HG02852 (cell line): ENCODE results near the gene SGPL1.
"Not testable (repeated sequence)": the region's sequence is repeated elsewhere in the genome, so short reads cannot be mapped to it uniquely, and the experiment has no call there.

ENCODE experiments used
- ATAC-seq: cut with Tn5 transposase; IDR thresholded peaks from one replicate; pipeline ENCODE4 v1.9.1; 2021; ENCODE audit warnings: mild to moderate bottlenecking, moderate library complexity; ENCODE audit not compliant: unreplicated experiment

The SGPL1 gene

GRCh38 chr10:70815504-70816219, at the start of gene SGPL1:
Gene SGPL1, plus strand, starts transcription at chr10:70815948. Its CDS starts 906 bp downstream, at chr10:70816854.
- peak; percentile 88 for ATAC-seq

DNA sequence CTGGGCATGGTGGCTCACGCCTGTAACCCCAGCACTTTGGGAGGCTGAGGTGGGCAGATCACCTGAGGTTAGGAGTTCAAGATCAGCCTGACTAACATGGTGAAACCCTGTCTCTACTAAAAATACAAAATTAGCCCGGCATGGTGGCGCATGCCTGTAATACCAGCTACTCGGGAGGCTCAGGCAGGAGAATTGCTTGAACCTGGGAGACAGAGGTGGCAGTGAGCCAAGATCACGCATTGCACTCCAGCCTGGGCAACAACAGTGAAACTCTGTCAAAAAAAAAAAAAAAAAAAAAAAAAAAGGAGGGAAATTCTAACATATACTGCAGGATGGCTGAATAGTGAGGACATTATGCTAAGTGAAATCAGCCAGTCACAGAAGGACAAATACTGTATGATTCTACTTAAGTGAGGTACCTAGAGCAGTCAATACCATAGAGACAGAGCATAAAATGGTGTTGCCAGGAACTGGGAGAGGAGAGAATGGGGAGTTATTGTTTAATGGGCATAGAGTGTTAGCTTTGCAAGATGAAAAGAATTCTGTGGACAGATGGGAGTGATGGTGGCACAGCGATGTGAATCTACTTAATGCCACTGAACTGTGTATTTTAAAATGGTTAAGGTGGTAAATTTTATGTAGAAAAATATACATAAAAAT, 47.6 kb upstream of the SGPL1 start:
- ATAC-seq: not testable (repeated sequence)

GRCh38 chr10:70769121-70769520, 46.6 kb upstream of the SGPL1 start:
- ATAC-seq: no peak

GRCh38 chr10:70770001-70770400, 45.7 kb upstream of the SGPL1 start:
- ATAC-seq: no peak

DNA sequence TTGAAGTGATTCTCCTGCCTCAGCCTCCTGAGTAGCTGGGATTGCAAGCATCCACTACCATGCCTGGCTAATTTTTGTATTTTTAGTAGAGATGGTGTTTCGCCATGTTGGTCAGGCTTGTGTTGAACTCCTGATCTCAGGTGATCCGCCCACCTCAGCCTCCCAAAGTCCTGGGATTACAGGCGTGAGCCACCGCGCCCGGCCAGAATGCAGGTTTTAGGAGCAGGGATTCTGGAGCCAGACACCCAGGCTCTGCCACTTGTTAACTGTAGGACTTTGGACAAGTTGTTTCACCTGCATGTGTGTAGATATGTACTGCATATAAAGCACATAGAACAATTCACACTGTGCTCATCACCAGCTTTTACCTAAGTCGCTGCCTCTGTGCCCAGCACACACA, 45.2 kb upstream of the SGPL1 start:
- ATAC-seq: not testable (repeated sequence)

DNA sequence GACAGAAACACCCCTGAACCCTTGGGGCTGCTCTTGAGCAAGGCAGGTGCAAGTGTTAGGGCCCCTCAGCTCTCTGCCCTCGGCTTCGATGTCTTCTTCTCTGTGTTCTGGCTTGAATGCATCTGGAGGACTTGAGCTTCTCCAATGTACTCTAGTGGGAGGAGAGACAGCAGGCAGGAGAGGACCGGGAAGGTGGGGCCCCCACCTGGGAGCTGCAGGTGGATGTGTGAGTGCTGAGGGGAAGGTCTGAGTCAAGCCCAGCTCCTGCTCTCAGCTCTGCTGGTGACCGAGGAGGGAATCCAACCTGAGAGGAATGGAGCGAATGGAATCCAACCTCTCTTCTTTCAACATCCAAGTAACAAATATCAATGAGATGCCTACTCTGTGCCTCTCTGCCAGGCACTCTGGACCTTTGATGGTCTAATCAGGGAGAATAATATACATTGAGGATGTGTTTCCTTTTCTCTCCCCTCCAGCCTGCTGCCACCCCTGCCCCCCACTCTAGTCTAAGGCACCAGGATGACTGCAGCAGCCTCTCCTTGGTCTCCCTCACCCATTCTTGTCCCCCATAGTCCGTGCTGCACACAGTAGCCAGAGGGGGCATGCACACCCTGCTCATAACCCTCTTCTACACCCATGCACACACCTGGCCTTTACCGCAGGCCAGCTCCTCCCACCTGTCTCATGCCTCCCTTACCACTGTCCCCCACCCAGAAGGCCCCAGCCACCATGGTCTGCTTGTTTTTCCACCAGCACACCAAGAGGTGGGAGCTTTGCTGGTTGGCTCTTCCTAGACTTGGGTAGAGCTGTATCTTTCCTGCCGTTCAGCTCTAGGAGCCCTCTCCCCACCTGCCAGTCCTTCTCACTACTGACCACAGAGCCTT, 44.2 kb upstream of the SGPL1 start:
- no peak for ATAC-seq

GRCh38 chr10:70772627-70773026, 43.1 kb upstream of the SGPL1 start:
- no peak for ATAC-seq

DNA sequence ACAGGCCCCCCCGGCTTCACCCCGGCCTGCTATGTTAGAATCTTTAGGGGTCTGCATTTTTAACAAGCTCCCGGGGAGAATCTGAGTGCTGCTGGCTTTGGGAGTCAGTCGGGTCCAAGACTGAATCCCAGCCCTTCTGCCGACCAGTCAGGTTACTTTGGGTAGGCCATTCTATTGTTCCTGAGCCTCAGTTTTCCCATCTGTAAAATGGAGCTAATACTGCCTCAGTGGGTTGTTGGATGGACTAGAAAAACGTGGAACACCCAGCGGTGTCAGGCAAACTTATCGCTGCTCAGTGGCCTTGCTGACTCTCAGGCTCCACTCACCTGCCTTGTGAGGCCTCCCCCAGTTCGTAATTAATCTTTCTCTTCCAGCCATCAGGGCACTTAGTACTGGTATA, 42.3 kb upstream of the SGPL1 start:
- no peak for ATAC-seq

DNA sequence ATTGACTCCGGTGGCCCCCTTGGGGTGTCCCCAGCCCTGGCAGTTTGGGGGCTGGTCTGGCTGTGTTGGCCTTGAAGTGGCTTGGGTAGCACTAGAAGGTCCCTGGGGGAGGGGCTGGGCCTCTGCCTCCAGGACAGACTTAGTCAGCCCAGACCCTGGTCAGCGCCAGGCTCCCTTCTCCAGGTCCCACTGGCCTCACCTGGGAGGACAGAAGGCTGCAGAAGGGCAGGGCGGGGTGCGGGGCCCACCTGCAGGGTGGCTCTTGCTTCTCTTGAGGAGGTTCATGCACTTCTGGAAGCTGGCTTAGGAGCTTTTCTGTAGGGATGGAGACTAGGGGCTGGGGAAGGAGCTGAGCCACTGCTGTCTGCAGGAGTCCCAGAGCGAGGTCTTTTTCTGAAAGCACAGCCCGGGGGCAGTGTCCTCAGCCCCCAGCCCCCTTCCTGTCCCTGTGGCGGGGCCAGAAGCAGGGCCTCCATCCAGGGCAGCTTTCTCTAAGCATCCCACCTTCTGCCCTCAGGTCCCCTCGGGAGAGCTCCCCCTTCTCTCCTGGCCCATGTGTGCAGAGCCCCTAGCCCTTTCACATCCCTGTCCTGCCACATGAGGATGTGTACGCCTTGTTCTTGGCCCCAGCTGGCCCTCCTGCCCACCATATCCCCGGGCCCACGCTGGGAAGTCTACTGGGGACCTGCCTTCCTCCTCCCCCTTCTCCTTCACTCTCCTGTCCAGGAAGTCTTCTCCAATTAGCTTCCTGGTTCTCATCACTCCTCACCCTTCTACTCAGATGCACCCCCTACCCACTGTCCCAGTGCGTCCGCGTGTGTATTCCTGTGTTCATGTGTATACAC, 41.6 kb upstream of the SGPL1 start:
- ATAC-seq: no peak

- ATAC-seq: no peak
Measured at GRCh38 chr10:70774810-70775678, 40.7 kb upstream of the SGPL1 start.

GRCh38 chr10:70775679-70776454, 39.9 kb upstream of the SGPL1 start:
- ATAC-seq: no peak

- no peak for ATAC-seq
Measured at GRCh38 chr10:70776455-70777005, 39.2 kb upstream of the SGPL1 start.

DNA sequence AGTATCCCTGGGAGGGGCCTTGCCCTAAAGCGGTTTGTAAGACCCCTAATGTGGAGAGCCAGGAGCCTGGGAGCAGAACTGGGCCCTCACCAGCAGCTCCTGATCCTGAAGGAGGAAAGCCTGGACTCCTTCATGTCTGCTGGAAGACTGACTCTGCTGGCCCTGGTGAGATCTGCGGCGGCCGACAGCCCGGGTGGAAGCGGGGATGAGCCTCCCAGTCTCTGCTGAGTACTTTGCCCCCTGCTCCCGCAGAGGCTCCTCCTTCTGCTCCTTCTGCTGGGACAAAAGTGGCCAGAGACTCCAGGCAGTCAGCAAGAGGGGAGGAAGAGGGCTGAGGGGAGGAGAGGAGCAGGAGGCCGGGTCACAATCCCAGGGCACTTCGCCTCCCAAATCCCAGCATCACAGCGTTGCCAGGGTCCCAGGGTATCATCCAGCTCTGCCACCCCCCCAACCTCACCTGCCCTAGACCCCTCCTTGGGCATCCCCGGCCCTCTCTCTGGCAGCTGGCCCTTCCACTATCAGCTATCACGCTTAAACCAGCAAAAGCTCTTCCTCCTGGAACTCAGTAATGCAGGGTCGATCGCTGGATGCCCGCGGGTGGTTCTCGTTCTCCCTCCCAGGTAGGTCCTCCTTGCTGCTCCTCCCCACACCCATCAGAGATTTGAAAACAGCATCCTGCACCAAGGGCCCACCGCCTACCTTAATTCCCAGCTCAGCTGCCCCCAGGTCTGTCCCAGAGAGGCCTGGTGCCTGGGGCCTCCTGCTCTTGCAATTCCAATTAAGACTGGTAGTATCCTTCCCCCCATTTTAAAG, 38.5 kb upstream of the SGPL1 start:
- ATAC-seq: no peak

DNA sequence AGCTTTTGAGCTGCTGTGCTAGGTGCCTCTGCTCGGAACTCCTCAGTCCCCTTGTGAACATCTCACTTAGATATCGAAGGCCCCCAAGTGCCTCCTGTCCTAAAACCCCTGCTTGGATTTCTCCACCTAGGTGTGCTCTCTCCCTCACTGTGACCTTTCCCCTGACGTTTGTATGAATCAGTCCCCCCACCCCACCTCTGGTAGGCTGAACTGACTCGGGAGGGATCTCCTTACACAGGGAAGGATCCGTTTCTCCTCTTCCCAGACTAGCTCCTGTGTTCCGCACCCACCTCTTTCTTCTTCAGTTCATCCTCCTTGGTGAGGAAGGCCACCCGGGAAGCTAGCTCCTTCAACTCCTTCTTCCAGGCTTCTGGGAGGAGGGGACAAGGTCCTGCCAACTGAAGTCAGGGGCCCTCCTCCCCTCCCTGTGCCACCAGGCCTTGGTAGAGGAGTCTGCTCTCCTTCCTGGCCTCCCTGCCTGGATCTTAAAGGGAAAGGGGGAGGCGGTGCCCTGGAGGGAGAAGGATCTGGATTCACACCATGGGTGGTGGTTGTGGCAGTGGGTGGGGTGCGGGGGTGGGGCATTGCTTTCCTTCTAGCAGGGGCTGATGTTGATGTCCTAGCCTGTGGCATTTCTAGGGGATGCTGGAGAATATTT, 37.4 kb upstream of the SGPL1 start:
- ATAC-seq: no peak

DNA sequence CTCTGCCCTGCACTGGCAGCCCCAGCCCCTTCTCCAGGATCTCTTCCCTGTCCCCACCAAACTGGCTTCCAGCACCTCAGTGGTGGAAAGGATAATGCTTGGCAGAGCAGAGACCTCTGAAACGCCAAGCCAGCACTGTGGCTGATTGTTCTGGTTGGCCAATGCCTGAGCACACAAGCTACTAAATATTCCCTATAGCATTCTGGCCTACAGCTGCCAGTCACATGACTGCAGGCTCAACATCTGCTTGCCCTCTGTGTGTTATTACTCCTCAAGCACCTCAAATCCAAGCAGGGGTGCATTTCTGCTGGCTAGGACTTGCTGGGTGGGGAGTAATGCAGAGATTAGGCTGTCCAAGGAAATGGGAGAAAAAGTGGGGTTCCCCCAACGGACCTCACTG, 36.7 kb upstream of the SGPL1 start:
- ATAC-seq: no peak

DNA sequence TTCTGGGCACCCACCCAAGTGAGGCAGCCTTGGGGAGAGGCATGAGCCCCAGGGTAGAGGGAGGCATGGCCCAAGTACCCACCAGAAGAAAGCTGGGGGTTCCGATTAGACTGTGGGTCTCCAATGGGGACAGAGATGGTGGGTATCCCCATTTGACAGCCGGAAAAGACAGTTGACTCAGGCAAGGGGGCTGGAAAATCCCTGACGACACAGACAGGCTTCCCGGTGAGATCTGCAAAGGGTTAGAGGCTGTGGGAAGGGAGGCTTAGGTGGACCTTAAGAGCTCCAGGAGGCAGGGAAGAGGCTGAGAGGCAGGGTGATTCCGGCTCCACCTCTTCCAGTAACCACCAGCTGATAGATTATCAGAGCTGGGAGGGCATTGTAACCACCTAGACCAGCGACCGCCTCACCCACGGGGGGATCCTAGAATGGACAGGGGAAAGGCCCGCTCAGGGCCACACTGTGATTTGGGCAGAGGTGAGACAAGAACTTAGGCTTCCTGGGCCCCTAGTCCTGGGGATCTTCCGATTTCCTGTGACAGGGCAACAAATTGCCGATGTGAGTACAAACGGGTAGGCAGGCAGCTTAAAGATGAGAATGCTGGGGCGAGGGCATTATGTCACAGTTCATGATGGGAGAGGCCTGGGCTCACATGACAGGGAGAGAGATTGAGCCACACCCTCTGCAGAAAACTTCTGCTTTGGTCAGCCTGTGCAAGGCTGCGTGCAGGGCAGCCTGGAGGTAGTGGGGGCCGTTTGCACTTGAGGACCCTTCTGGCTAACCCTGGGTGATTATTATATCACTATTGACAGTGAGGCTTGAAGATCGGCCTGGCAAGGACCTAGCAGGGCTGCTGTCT, 36.0 kb upstream of the SGPL1 start:
- no peak for ATAC-seq
